IPS-NIHi7 (cell line): Measurements from ENCODE around the gene METTL15.
"Not testable (repeated sequence)": the region's sequence is repeated elsewhere in the genome, so short reads cannot be mapped to it uniquely, and the experiment has no call there.

Source experiments
- DNase-seq: peaks from one replicate; pipeline ENCODE4 v3.0.0; 2012; ENCODE audit warnings: mixed read lengths; ENCODE audit errors: extremely low spot score

METTL15 gene

GRCh38 chr11:28107750-28108618 lies at the start of gene METTL15, which contains the start of gene KIF18A:
TSS of gene METTL15 (plus strand) at chr11:28108388. CDS start at chr11:28113335, 4,947 bp downstream.
TSS of gene KIF18A (minus strand) at chr11:28108156. CDS start at chr11:28097947, 10,209 bp downstream.
- peak; percentile 92 for DNase-seq

- no peak for DNase-seq
Measured at GRCh38 chr11:28071305-28071704, 36.9 kb upstream of the METTL15 start.

GRCh38 chr11:28072321-28072720 lies 35.9 kb upstream of the METTL15 start:
- no peak for DNase-seq

GRCh38 chr11:28077521-28077920 lies 30.7 kb upstream of the METTL15 start:
- DNase-seq, result no peak

- DNase-seq, result no peak
Measured at GRCh38 chr11:28083118-28083517, 25.1 kb upstream of the METTL15 start.

GRCh38 chr11:28086569-28086968 lies 21.6 kb upstream of the METTL15 start:
- no peak for DNase-seq

GRCh38 chr11:28087192-28087591 lies 21.0 kb upstream of the METTL15 start:
- DNase-seq, result not testable (repeated sequence)

GRCh38 chr11:28087693-28088092 lies 20.5 kb upstream of the METTL15 start:
- DNase-seq, result not testable (repeated sequence)

GRCh38 chr11:28089378-28089777 lies 18.8 kb upstream of the METTL15 start:
- no peak for DNase-seq

- no peak for DNase-seq
Measured at GRCh38 chr11:28090052-28090749, 18.0 kb upstream of the METTL15 start.

- no peak for DNase-seq
Measured at GRCh38 chr11:28092786-28093185, 15.4 kb upstream of the METTL15 start.

GRCh38 chr11:28098257-28098656 lies 9.9 kb upstream of the METTL15 start:
- no peak for DNase-seq

- no peak for DNase-seq
Measured at GRCh38 chr11:28099715-28100114, 8.5 kb upstream of the METTL15 start.

GRCh38 chr11:28100665-28101064 lies 7.5 kb upstream of the METTL15 start:
- DNase-seq, result no peak

GRCh38 chr11:28102300-28102699 lies 5.9 kb upstream of the METTL15 start:
- not testable (repeated sequence) for DNase-seq

- no peak for DNase-seq
Measured at GRCh38 chr11:28104425-28104824, 3.8 kb upstream of the METTL15 start.

GRCh38 chr11:28104984-28105383 lies 3.2 kb upstream of the METTL15 start:
- no peak for DNase-seq

- no peak for DNase-seq
Measured at GRCh38 chr11:28105869-28106268, 2.3 kb upstream of the METTL15 start.

- no peak for DNase-seq
Measured at GRCh38 chr11:28106353-28107043, 1.7 kb upstream of the METTL15 start.

- peak; percentile 8 for DNase-seq
Measured at GRCh38 chr11:28107191-28107749, 918 bp upstream of the METTL15 start.

GRCh38 chr11:28108958-28109357 lies 770 bp downstream of the METTL15 start:
- DNase-seq, result no peak
